ENCODE data around the gene PTH1R.

Gene PTH1R

GRCh38 chr3:46849686-46850467, 27.6 kb upstream of the PTH1R start:
- DNase-seq (ENCODE audit: low spot score) = no peak

GRCh38 chr3:46850468-46850779, 27.1 kb upstream of the PTH1R start:
- DNase-seq (ENCODE audit: low spot score) = no peak

- DNase-seq (ENCODE audit: low spot score) = no peak
These were observed 25.9 kb upstream of the PTH1R start for GRCh38 chr3:46851364-46852333.

- no peak for DNase-seq (ENCODE audit: low spot score)
These were observed 25.2 kb upstream of the PTH1R start for GRCh38 chr3:46852334-46852720.

- DNase-seq (ENCODE audit: low spot score) = no peak
These were observed 24.6 kb upstream of the PTH1R start for GRCh38 chr3:46852839-46853355.

GRCh38 chr3:46853441-46854415, 23.8 kb upstream of the PTH1R start:
- DNase-seq (ENCODE audit: low spot score) = no peak

GRCh38 chr3:46854555-46854991, 22.9 kb upstream of the PTH1R start:
- DNase-seq (ENCODE audit: low spot score) = no peak

- no peak for DNase-seq (ENCODE audit: low spot score)
These were observed 20.7 kb upstream of the PTH1R start for GRCh38 chr3:46856576-46857471.

- DNase-seq (ENCODE audit: low spot score) = no peak
These were observed 19.8 kb upstream of the PTH1R start for GRCh38 chr3:46857485-46858341.

- no peak for DNase-seq (ENCODE audit: low spot score)
These were observed 19.1 kb upstream of the PTH1R start for GRCh38 chr3:46858456-46858855.

- no peak for DNase-seq (ENCODE audit: low spot score)
These were observed 18.4 kb upstream of the PTH1R start for GRCh38 chr3:46859001-46859710.

- DNase-seq (ENCODE audit: low spot score) = no peak
These were observed 17.3 kb upstream of the PTH1R start for GRCh38 chr3:46860017-46860809.

GRCh38 chr3:46860810-46861604, 16.5 kb upstream of the PTH1R start:
- no peak for DNase-seq (ENCODE audit: low spot score)

GRCh38 chr3:46861605-46862368, 15.7 kb upstream of the PTH1R start:
- DNase-seq (ENCODE audit: low spot score) = no peak

GRCh38 chr3:46862369-46863025, 15.0 kb upstream of the PTH1R start:
- DNase-seq (ENCODE audit: low spot score) = no peak

- DNase-seq (ENCODE audit: low spot score) = no peak
These were observed 14.2 kb upstream of the PTH1R start, which contains the start of gene MYL3 for GRCh38 chr3:46863261-46863782. MYL3 (minus strand) TSS chr3:46863444; CDS start chr3:46863390, 54 bp downstream.

Measured in pons (tissue), 1 donor.